SH-SY5Y (cell line): ENCODE data around the gene UBN1.

Experiments used
- GATA2 ChIP-seq: IDR thresholded peaks from 2 replicates; pipeline ENCODE4 v1.6.1; 2011; ENCODE audit warnings: mild to moderate bottlenecking, low read depth, low read length
- GATA3 ChIP-seq: IDR thresholded peaks from 2 replicates; pipeline ENCODE4 v1.6.1; 2011; ENCODE audit warnings: low read depth, mild to moderate bottlenecking, low read length, moderate library complexity

Gene UBN1

DNA sequence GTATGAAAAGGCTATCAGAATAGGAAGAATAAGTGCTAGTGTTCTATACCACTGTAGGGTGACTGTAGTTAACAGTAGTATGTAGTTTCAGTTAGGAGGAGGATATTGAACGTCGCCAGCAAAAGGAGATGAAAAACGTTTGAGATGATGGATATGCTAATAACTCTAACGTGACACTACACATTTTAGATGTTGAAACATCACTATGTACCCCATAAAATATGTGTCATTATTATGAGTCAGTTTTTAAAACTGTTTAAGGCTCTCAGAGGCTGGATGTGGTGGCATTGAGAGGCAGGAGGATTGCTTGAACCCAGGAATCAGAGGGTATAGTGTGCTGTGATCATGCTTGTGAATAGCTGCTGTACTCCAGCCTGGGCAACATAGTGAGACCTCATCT, 31.8 kb downstream of the UBN1 start:
- TF ChIP-seq GATA2, result no peak
- no peak for TF ChIP-seq GATA3

GRCh38 chr16:4880006-4880580, 32.8 kb downstream of the UBN1 start:
- TF ChIP-seq GATA3, result no peak
- no peak for TF ChIP-seq GATA2

DNA sequence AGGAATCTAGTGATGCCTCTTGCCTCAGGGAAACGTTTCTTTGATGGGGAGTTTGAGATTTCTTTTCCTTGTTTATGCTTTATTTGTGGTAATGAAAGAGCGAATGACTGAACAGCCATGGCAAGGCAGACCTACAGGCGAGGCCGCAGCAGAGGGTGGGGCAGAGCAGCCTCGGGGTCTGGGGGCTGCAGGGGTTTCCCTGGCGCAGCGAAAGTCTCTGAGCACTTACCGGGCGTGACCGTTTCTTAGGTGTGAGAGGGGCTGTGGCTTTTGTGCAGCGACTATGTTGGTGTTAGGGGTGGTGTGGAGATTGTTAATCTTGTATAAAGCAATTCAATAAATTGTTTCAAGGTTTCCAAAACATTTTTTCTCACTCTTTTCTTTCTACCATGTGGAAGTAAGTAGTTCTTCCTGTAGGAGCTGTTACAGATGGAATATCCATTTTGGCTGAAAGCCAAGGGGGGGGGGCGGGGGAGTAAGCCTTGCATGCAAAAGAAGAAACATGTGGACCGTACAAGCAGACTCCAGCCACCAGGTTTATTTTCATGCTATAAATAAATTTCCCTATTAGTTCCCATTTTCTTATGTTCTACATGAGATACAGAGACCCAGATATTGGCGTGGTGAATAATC, 34.8 kb downstream of the UBN1 start:
- TF ChIP-seq GATA2, result no peak
- no peak for TF ChIP-seq GATA3

DNA sequence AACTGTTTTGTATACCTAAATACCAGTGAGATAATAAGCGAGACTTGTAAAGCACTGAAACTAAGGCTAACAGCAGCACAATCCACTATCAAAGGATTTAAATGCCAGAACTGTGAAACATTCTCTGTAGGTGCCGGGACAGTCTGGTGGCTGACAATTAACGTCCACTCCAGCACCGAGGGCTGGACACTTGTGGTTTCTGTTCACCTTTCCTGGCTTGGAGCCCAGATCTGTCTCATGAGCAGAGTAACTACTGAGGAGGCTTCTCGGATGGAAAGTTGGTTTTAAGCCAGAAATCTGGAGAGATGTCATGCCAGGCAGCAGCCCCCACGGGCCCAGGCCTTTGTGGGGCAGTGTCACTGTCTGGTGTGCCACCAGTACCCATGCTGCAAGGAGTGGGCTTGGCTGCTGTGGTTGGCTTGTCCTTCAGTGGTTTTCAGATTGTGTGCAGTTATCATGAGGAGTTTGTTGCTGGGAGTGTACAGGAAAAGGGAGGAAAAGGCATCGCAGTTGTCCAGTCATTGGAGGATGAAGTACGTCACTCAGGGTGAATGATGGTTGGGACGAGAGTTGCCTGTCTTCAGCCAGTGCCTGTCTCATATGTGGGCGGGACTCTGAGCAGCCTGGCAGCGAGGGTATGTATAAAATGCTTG, 35.5 kb downstream of the UBN1 start:
- TF ChIP-seq GATA3 (no peak), GATA2 (no peak)

- TF ChIP-seq GATA2, result no peak
Measured at GRCh38 chr16:4883501-4883900, 36.2 kb downstream of the UBN1 start.

GRCh38 chr16:4884209-4884608, 36.9 kb downstream of the UBN1 start:
- TF ChIP-seq GATA2 (no peak), GATA3 (no peak)

DNA sequence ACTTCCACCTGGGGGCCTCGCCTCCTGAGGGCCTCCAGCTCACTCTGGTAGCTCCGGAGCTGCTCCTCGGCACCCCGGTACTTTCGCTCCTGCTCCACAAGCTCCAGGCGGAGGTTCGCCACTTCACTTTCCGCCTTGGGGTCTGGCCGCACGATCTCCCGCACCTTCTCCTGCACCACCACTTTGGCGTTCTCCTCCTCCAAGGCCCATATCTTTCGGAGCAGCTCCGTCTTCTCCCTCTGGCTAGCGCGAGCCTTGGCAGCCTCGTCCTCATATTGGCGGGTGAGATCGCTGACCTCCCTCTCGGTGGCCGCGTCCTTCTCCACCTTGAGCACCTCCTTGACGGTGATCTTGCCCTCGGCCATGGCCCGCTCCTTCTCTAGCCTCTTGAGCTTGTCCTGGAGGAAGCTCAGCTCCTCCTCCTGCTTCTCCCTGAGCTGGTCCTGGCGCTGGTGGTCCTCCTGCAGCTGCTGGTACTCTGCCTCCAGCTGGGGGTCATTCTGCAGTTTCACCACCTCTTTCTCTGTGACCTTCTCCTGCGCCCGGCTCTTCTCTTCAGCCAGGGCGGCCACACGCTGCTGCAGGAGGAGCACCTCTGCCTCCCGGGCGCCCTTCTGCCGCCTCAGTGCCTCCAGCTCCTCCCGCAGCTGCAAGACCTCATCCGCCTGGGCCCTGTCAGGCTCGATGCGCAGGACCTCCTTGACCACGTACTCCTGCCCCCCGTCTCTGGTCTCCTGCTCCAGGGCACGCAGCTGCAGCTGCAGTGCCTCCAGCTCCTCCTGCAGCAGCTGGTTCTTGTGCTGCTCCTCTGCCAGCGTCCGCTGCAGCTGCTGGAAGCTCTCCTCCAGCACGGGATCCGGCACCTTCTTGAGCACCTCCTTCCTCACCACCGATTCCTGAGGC, 37.9 kb downstream of the UBN1 start:
- no peak for TF ChIP-seq GATA2
- no peak for TF ChIP-seq GATA3

- no peak for TF ChIP-seq GATA2
- TF ChIP-seq GATA3, result no peak
Measured at GRCh38 chr16:4886151-4886550, 38.9 kb downstream of the UBN1 start.

GRCh38 chr16:4888428-4889135, 41.3 kb downstream of the UBN1 start:
- TF ChIP-seq GATA3 (no peak), GATA2 (no peak)

- no peak for TF ChIP-seq GATA2
- no peak for TF ChIP-seq GATA3
Measured at GRCh38 chr16:4890026-4890425, 42.7 kb downstream of the UBN1 start.

DNA sequence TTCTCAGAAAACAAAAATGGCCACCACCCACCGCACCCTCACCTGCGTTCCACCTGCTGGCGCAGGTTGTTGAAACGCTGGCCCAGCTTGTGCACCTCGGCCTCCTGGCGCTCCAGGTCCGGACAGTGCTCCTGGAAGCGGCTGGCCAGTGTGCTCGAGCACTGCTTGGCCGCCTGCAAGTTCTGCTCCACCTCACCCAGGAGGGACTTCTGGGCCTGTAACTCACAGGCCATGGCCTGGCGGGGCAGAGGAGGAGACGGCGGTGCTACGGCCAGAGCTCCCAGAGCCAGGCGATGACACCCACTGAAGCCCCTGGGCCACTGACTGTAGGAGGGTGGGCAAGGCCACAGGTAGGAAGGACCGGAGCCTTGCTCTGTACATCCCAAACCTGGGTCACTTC, 43.4 kb downstream of the UBN1 start:
- TF ChIP-seq GATA3 (no peak), GATA2 (no peak)

- TF ChIP-seq GATA2 (no peak), GATA3 (no peak)
Measured at GRCh38 chr16:4891097-4891885, 44.0 kb downstream of the UBN1 start.

DNA sequence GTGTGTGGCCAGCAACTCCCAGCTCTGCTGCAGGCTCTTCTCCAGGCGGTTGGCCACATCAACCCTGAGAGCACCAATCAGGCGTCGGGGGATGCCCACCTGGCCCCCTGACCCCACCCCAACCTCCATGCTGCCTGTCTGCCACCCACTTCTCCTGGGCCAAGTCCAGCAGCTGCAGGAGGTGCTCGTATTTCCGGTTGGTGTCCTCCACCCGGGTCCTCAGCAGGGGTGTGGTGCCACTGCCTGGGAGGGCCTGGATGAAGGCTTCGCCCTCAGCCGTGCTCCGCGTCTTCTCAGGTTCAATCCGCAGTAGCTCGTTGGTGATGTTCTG, 44.6 kb downstream of the UBN1 start:
- TF ChIP-seq GATA2, result no peak
- no peak for TF ChIP-seq GATA3

- no peak for TF ChIP-seq GATA3
- TF ChIP-seq GATA2, result no peak
Measured at GRCh38 chr16:4892361-4893102, 45.3 kb downstream of the UBN1 start.
